Astrocyte of the cerebellum (primary cell): ENCODE results near the gene SHMT2.

ENCODE experiments used
- DNase-seq: peaks from one replicate; pipeline ENCODE4 v3.0.0-alpha.2; 2011; ENCODE audit warnings: low read depth
- H3K4me3 ChIP-seq: 2 replicates; pipeline ENCODE4 v1.5.1; 2011; ENCODE audit warnings: mild to moderate bottlenecking, low read depth, low read length, moderate library complexity
- in situ Hi-C: cut with HindIII; loops from 2 replicates; pipeline ENCODE4 v1.10.0; 2017; ENCODE audit warnings: low sequenced_read_pairs
- TF ChIP-seq, protein P1 (sequence below): IDR thresholded peaks from 2 replicates; pipeline ENCODE4 v1.5.1; 2012; ENCODE audit warnings: low read length, low read depth, moderate library complexity, mild to moderate bottlenecking; ENCODE audit errors: missing control alignments

Gene SHMT2

DNA sequence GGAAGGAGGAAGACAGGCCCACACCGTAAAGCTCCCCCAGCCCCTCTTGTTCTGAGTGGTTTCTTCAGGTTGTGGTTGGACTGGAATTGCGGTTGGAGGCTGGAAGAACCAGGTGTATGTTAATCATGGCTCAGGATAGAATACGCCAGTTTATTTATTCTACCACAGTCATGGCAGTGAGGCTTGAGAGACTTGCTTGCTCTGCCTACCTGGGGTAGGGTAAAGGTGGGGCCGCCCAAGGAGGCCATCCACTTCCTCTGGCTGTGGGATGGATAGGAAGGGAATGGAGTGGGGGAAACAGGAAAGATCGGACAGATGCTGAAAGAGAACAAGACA lies 8.1 kb downstream of the SHMT2 start:
- in situ Hi-C loops = loop anchor here (10.0 kb wide), 1 partner anchor 53 kb away; no protein-coding TSS in a partner anchor
- no peak overlapping the region for H3K4me3 ChIP-seq
- no peak for DNase-seq
- TF ChIP-seq, protein P1, sequence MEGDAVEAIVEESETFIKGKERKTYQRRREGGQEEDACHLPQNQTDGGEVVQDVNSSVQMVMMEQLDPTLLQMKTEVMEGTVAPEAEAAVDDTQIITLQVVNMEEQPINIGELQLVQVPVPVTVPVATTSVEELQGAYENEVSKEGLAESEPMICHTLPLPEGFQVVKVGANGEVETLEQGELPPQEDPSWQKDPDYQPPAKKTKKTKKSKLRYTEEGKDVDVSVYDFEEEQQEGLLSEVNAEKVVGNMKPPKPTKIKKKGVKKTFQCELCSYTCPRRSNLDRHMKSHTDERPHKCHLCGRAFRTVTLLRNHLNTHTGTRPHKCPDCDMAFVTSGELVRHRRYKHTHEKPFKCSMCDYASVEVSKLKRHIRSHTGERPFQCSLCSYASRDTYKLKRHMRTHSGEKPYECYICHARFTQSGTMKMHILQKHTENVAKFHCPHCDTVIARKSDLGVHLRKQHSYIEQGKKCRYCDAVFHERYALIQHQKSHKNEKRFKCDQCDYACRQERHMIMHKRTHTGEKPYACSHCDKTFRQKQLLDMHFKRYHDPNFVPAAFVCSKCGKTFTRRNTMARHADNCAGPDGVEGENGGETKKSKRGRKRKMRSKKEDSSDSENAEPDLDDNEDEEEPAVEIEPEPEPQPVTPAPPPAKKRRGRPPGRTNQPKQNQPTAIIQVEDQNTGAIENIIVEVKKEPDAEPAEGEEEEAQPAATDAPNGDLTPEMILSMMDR = no peak

DNA sequence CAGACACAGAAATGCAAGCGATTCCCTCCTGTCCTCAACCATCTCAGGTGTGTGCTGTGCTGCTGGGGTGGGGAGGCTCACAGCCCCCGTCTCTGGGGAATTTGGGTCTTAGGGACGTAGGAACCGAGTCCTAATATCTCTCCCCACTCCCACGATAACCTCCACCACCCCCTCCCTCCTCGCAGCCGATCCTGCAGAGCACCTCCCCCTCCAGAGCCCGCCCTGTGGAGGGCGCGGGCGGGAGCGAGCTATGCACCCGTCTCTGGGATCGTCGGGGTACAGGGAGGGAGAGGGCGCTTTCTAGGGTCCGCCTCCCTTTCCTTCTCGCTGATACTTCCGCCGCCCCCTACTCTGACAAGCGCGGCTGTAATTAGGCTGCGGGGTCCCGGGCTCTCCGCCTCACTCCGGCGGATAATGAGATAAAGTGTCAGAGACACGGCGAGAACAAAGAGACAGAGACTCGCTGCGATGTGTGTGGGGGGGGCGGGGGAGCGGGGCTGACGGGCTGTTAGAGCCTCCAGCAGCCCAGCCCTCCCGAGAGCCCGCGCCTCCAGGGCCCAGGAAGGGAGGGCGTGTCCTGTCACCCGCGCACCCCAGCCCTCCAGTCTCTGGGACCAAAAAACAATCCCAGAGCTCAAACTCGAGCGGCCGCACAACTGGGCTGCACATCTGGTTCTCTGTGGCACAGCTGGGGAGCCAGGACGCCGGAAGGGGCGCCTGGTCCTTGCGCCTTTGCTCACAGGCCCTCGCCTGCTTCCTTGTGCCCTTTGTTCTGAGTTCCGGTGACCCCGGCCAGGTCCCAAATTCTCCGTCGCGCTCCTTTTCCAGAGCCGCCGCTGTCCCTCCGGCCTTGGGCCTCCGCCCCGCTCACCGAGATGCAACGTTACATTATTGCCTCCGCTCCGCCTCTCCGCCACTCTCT lies 8.7 kb downstream of the SHMT2 start:
- TF ChIP-seq, protein P1 = no peak
- peak overlapping the region; percentile 21 for H3K4me3 ChIP-seq
- in situ Hi-C loops = loop anchor here (10.0 kb wide), 1 partner anchor 53 kb away; no protein-coding TSS in a partner anchor
- no peak for DNase-seq

DNA sequence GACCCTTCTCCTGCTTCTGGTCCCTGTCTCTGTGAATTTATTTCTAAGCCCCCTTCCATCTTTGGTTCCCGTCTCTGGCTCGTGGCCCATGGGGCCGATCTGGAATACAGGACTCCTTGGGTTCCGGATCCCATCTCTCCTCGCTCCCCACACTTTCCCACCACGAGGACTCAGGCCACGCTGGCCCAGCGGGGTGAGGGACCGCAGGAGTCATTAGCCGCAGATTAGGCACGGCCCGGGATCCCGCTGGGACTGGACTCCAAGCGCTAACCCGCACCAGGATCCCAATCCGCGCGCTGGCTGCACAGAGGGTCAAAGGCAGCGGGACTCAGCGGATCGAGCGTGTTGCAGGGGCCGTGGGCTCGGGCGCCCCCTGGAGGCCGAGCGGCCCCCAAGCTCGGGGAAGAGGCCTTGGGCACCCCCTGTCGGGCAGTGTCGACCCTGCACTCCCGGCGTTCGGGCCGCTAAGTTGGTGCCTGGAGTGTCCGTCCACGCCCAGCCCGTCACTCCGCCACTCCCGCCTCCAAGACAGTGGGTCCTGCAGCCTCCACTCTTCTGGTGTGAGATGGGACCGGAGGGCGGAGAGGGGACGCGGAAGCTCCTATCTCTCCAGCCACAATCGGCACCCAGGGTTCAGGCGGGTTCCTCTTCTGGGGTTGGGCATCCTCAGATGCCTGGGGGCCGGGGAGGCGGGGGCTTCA lies 9.5 kb downstream of the SHMT2 start:
- TF ChIP-seq, protein P1 = peak; percentile 100
- DNase-seq = peak; percentile 47
- H3K4me3 ChIP-seq = peak overlapping the region; percentile 49
- in situ Hi-C loops = loop anchor here (10.0 kb wide), 1 partner anchor 54 kb away; no protein-coding TSS in a partner anchor

DNA sequence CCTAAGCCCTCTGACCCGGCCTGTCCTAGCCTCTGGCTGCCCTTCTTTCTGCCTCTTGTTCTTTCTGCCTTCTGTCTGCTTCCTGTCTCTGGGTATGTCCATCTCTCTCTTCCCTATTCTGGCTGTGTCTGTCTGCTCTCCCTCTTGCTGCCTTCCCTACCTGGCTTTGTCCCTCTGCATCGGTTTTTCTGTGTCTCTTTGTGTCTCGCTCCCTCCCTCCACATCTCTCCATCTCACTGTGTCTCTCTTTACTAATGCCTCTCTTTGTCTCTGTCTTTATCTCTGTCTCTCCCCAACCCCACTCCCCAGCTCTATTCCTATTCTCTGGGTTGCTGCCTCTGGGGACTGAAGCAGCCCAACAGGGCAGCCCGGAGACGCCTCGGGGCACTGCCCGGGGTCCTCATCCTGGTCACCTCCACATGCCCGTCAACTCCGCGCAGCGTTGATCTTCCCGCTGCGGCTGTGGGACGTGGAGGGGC lies 10.1 kb downstream of the SHMT2 start:
- TF ChIP-seq, protein P1 = no peak
- DNase-seq = no peak
- in situ Hi-C loops = loop anchor here (10.0 kb wide), 1 partner anchor 55 kb away; no protein-coding TSS in a partner anchor
- peak overlapping the region; percentile 49 for H3K4me3 ChIP-seq

DNA sequence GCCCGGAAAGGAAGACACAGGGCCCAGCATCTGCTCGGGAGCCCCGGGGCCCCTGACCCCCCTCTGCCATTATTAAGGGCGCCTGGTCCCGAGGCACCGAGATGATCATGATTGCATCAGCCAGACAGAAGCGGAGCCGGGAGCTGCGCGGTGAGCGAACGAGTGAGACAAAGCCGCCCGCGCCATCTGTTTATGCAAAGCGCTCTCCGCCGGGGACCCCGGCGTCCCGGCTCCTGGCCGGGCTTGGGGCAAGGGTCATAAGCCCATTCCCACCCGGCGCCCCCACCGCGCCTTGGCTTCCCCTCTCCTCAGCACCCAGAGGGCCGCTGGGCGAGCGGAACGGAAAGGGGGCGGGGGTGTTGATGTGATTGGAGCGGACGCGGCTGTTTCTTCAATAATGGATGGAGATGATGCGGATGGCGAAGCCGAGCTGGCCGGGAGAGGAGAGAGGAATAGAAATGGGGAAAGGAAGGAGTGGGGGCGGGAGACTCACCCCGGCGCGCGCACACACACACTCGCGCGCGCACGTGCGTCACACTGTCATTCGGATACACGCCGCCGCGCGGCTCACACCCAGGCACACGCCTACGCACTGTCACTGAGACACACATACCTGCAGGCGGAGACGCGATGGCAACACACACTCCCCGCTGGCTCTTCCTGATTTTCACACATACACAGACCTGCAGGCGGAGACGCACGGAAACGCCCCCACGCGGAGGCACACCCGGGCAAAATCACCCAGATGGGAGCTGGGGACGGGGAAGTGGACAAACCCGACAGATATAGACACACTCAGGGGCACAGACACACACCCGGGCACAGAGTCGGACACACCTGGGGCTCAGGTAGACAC lies 10.8 kb downstream of the SHMT2 start:
- H3K4me3 ChIP-seq = peak overlapping the region; percentile 49
- DNase-seq = no peak
- TF ChIP-seq, protein P1 = no peak
- in situ Hi-C loops = no loop called here
